Keratinocyte (primary cell): ENCODE measurements around the gene TEX50. TPM values are rescaled to one million over a fixed set of nuclear protein-coding genes. Genes with fewer than 3 reads are reported as not detected.
"Not testable (repeated sequence)": the region's sequence is repeated elsewhere in the genome, so short reads cannot be mapped to it uniquely, and the experiment has no call there.

Source experiments
- DNase-seq: peaks from one replicate; pipeline ENCODE4 v3.0.0-alpha.2; 2011; ENCODE audit warnings: low read depth, missing footprints, low spot score
- FAIRE-seq: peaks from 2 replicates; lab custom pipeline; 2011; peaks lifted over from hg19 to GRCh38; lab: Jason Lieb, UNC
- H2AFZ ChIP-seq: 2 replicates; pipeline ENCODE4 v1.6.0; 2012; ENCODE audit warnings: low read length, control low read depth, inconsistent platforms; ENCODE audit not compliant: control insufficient read depth
- H3K27ac ChIP-seq: 2 replicates; pipeline ENCODE4 v1.5.1; 2011; ENCODE audit warnings: low read length; ENCODE audit not compliant: control insufficient read depth, insufficient read depth
- H3K27me3 ChIP-seq: 3 replicates; pipeline ENCODE4 v1.6.0; 2011; ENCODE audit warnings: low read length; ENCODE audit not compliant: control insufficient read depth, insufficient read depth; ENCODE audit errors: extremely low read depth
- H3K36me3 ChIP-seq, 2 experiments: 2 replicates in 1 of 2; 3 replicates in 1 of 2; pipeline ENCODE4 v1.5.1; 2011; ENCODE audit warnings: low read length in 2 of 2, mild to moderate bottlenecking in 1 of 2; ENCODE audit not compliant: control insufficient read depth in 2 of 2, insufficient read depth in 2 of 2; ENCODE audit errors: extremely low read depth in 1 of 2
- H3K4me1 ChIP-seq: 3 replicates; pipeline ENCODE4 v1.5.1; 2011; ENCODE audit warnings: low read length; ENCODE audit not compliant: control insufficient read depth, insufficient read depth; ENCODE audit errors: extremely low read depth
- H3K4me2 ChIP-seq: 3 replicates; pipeline ENCODE4 v1.6.0; 2011; ENCODE audit warnings: low read depth, low read length; ENCODE audit not compliant: control insufficient read depth, insufficient read depth; ENCODE audit errors: extremely low read depth
- H3K4me3 ChIP-seq, 3 experiments: fragments of 200-600 bp in 1 of 3; sonication (generic) in 1 of 3; 2 replicates in 2 of 3; 3 replicates in 1 of 3; pipeline ENCODE4 v1.5.1; 2011 to 2016; ENCODE audit warnings: low read length in 3 of 3, mild to moderate bottlenecking in 3 of 3, control low read depth in 2 of 3, inconsistent platforms in 1 of 3, low read depth in 1 of 3, mixed read lengths in 1 of 3, mixed run types in 1 of 3, moderate library complexity in 1 of 3; ENCODE audit not compliant: control insufficient read depth in 2 of 3, insufficient read depth in 2 of 3; ENCODE audit errors: extremely low read depth in 1 of 3
- H3K79me2 ChIP-seq: 2 replicates; pipeline ENCODE4 v1.6.0; 2012; ENCODE audit warnings: low read length; ENCODE audit not compliant: control insufficient read depth, insufficient read depth
- H3K9ac ChIP-seq: 3 replicates; pipeline ENCODE4 v1.6.0; 2011; ENCODE audit warnings: low read length; ENCODE audit not compliant: control insufficient read depth, insufficient read depth; ENCODE audit errors: extremely low read depth
- H3K9me1 ChIP-seq: 3 replicates; pipeline ENCODE4 v1.6.0; 2011; ENCODE audit warnings: low read length; ENCODE audit not compliant: control insufficient read depth, insufficient read depth; ENCODE audit errors: extremely low read depth
- H3K9me3 ChIP-seq: 2 replicates; pipeline ENCODE4 v1.5.1; 2012; ENCODE audit warnings: low read depth, low read length; ENCODE audit not compliant: control insufficient read depth
- H4K20me1 ChIP-seq: 3 replicates; pipeline ENCODE4 v1.6.0; 2011; ENCODE audit warnings: low read length; ENCODE audit not compliant: control insufficient read depth, insufficient read depth; ENCODE audit errors: extremely low read depth
- EZH2 ChIP-seq: IDR thresholded peaks from one replicate; pipeline ENCODE4 v1.6.1; 2012; ENCODE audit warnings: inconsistent platforms, mild to moderate bottlenecking, low read length, moderate library complexity
- dilution Hi-C: fragments of 300-500 bp; cut with MboI; formaldehyde crosslinking; loops from one replicate; pipeline ENCODE4 v1.7.0; 2020; ENCODE audit warnings: low sequenced_read_pairs; ENCODE audit not compliant: extremely low pct_ligation_motif_present
- polyA minus RNA-seq, 3 experiments: library from RNA; depleted of rRNA, polyadenylated mRNA; stranded (reverse); fragments of >200 nt; gene quantifications; 1 replicate in 1 of 3; 2 replicates in 1 of 3; 3 replicates in 1 of 3; pipeline ENCODE4 v1.2.3, GENCODE V29; 2011
- polyA plus RNA-seq, 5 experiments: library from polyadenylated mRNA; depleted of rRNA in 3 of 5; stranded (reverse) in 3 of 5; stranded (forward) in 1 of 5; unstranded in 1 of 5; fragments of >200 nt; gene quantifications; 1 replicate in 1 of 5; 2 replicates in 3 of 5; 3 replicates in 1 of 5; pipeline versions ENCODE4 v1.2.1 to v1.2.3, GENCODE V29; 2011 to 2012; ENCODE audit warnings: missing spikeins in 2 of 5, low read depth in 1 of 5, low replicate concordance in 1 of 5
- TF ChIP-seq, protein P1 (sequence below), 3 experiments: IDR thresholded peaks in 1 of 3; conservative IDR thresholded peaks in 1 of 3; optimal IDR thresholded peaks in 1 of 3; 2 replicates in 2 of 3; 3 replicates in 1 of 3; pipeline versions ENCODE3 to v1.5.1; 2011; ENCODE audit warnings: low read length in 3 of 3, mild to moderate bottlenecking in 3 of 3, moderate library complexity in 2 of 3, control low read depth in 1 of 3, inconsistent platforms in 1 of 3; ENCODE audit not compliant: insufficient read depth in 2 of 3; ENCODE audit errors: extremely low read depth in 1 of 3

Gene TEX50, protein sequence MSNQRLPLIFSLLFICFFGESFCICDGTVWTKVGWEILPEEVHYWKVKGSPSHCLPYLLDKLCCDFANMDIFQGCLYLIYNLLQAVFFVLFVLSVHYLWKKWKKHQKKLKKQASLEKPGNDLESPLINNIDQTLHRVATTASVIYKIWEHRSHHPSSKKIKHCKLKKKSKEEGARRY
- not detected in 3 replicates for polyA plus RNA-seq
- not detected for polyA plus RNA-seq (2011; ENCODE audit: low read depth)
- polyA plus RNA-seq (2011; cell fraction: cytosol; rRNA removed) = not detected in 2 replicates
- not detected in 2 replicates for polyA plus RNA-seq (2011; cell fraction: nucleus; rRNA removed)
- not detected in 2 replicates for polyA plus RNA-seq (2012; ENCODE audit: low replicate concordance)
- polyA minus RNA-seq = not detected in 3 replicates
- polyA minus RNA-seq (2011; cell fraction: cytosol; rRNA and poly(A)+ RNA removed) = not detected
- polyA minus RNA-seq (2011; cell fraction: nucleus; rRNA and poly(A)+ RNA removed) = not detected in 2 replicates

- H3K9me3 ChIP-seq = peaks cover 12% of the 10 kb centered on the region
- no peaks in the 10 kb centered on the region for H4K20me1 ChIP-seq
- H3K4me3 ChIP-seq = no peak within 1 kb of the TSS
- H3K27me3 ChIP-seq = no peaks in the 10 kb centered on the region
- H3K79me2 ChIP-seq = no peaks in the 10 kb centered on the region
- H3K9me1 ChIP-seq = no peaks in the 10 kb centered on the region
- no peak within 1 kb of the TSS for H3K27ac ChIP-seq
- no peak within 1 kb of the TSS for H3K9ac ChIP-seq
- TF ChIP-seq EZH2 = no peak
- TF ChIP-seq, protein P1, sequence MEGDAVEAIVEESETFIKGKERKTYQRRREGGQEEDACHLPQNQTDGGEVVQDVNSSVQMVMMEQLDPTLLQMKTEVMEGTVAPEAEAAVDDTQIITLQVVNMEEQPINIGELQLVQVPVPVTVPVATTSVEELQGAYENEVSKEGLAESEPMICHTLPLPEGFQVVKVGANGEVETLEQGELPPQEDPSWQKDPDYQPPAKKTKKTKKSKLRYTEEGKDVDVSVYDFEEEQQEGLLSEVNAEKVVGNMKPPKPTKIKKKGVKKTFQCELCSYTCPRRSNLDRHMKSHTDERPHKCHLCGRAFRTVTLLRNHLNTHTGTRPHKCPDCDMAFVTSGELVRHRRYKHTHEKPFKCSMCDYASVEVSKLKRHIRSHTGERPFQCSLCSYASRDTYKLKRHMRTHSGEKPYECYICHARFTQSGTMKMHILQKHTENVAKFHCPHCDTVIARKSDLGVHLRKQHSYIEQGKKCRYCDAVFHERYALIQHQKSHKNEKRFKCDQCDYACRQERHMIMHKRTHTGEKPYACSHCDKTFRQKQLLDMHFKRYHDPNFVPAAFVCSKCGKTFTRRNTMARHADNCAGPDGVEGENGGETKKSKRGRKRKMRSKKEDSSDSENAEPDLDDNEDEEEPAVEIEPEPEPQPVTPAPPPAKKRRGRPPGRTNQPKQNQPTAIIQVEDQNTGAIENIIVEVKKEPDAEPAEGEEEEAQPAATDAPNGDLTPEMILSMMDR (optimal IDR thresholded peaks at IDR 0.05 in 1 of 3, IDR thresholded peaks at IDR 0.05 in 1 of 3, conservative IDR thresholded peaks at IDR 0.05 in 1 of 3; ENCODE audit: extremely low read depth in 1 of 3, insufficient read depth in 2 of 3, low read length in 3 of 3) = no peak
- DNase-seq (no peak), FAIRE-seq (no peak)
- dilution Hi-C loops = no loop called here
- no peak within 1 kb of the TSS for H3K4me2 ChIP-seq
- H3K4me1 ChIP-seq = no peaks in the 10 kb centered on the region
- no peaks in the 10 kb centered on the region for H3K36me3 ChIP-seq
- no peak within 1 kb of the TSS for H2AFZ ChIP-seq
These were observed at the start of gene TEX50 for GRCh38 chr1:173635116-173635515. Gene TEX50, plus strand, starts transcription at chr1:173635338. Its CDS starts 184 bp downstream, at chr1:173635522.

- Histone ChIP-seq H3K9me3 (no peaks in the 10 kb centered on the region), H3K4me1 (no peaks in the 10 kb centered on the region), H3K4me2 (no peak overlapping the region), H3K4me3 (no peak overlapping the region), H2AFZ (no peak overlapping the region), H3K36me3 (no peaks in the 10 kb centered on the region), H3K27ac (no peak overlapping the region), H3K9me1 (no peaks in the 10 kb centered on the region), H3K27me3 (no peaks in the 10 kb centered on the region), H3K79me2 (no peaks in the 10 kb centered on the region), H3K9ac (no peak overlapping the region), H4K20me1 (no peaks in the 10 kb centered on the region)
- TF ChIP-seq EZH2 = no peak
- TF ChIP-seq, protein P1 (optimal IDR thresholded peaks at IDR 0.05 in 1 of 3, IDR thresholded peaks at IDR 0.05 in 1 of 3, conservative IDR thresholded peaks at IDR 0.05 in 1 of 3; ENCODE audit: extremely low read depth in 1 of 3, insufficient read depth in 2 of 3, low read length in 3 of 3) = no peak
- no peak for DNase-seq
- FAIRE-seq = no peak
- dilution Hi-C loops = no loop called here
These were observed 44.6 kb upstream of the TEX50 start for GRCh38 chr1:173590557-173590956.

DNA sequence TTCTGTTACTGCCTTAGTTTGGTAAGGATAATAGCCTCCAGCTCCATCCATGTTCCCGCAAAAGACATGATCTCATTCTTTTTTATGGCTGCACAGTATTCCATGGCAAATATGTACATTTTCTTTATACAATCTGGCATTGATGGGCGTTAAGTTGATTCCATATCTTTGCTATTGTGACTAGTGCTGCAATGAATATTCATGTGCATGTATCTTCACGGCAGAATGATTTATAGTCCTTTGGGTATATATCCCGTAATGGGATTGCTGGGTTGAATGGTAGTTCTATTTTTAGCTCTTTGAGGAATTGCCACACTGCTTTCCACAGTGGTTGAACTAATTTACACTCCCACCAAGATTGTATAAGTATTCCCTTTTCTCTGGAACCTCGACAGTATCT lies 44.0 kb upstream of the TEX50 start:
- H3K36me3 ChIP-seq, H3K4me2 ChIP-seq, H3K27ac ChIP-seq, DNase-seq, H3K4me3 ChIP-seq, H3K9ac ChIP-seq, H4K20me1 ChIP-seq, H3K9me3 ChIP-seq, H3K79me2 ChIP-seq, H3K9me1 ChIP-seq, H2AFZ ChIP-seq, H3K27me3 ChIP-seq, FAIRE-seq, dilution Hi-C loops, H3K4me1 ChIP-seq: not testable (repeated sequence)
